ENCODE measurements around the gene KCTD7. TPM values are rescaled to one million over a fixed set of nuclear protein-coding genes. Genes with fewer than 3 reads are reported as not detected.
"Not testable (repeated sequence)": the region's sequence is repeated elsewhere in the genome, so short reads cannot be mapped to it uniquely, and the experiment has no call there.

The KCTD7 gene
- total RNA-seq, 1 experiment from 2014 or later: 5.5 TPM

- H3K4me1 ChIP-seq (ENCODE audit: insufficient read depth, low read length); DNase-seq; H3K9ac ChIP-seq (ENCODE audit: low read length); ATAC-seq; H3K79me2 ChIP-seq (ENCODE audit: low read length); H3K36me3 ChIP-seq (ENCODE audit: low read depth, low read length); H3K9me3 ChIP-seq (ENCODE audit: low read length); H2AFZ ChIP-seq (ENCODE audit: low read length); BruUV-seq (replicated peaks); H3K27ac ChIP-seq (ENCODE audit: low read length); POLR2A ChIA-PET (ENCODE audit: unreplicated experiment); H3K27me3 ChIP-seq (ENCODE audit: low read length); H3K4me3 ChIP-seq (ENCODE audit: low read length); H3F3A ChIP-seq (ENCODE audit: low read length, unreplicated experiment); H3K9me2 ChIP-seq (replicated peaks; ENCODE audit: low read length); H3K4me2 ChIP-seq (ENCODE audit: low read length); H4K20me1 ChIP-seq (ENCODE audit: low read length); intact Hi-C loops (cut with micrococcal nuclease); CTCF ChIA-PET: not testable (repeated sequence)
Measured at GRCh38 chr7:66672432-66673123, 43.9 kb downstream of the KCTD7 start.

- POLR2A ChIA-PET (ENCODE audit: unreplicated experiment); BruUV-seq (replicated peaks); CTCF ChIA-PET; H2AFZ ChIP-seq (ENCODE audit: low read length); H3K4me2 ChIP-seq (ENCODE audit: low read length); H3K4me3 ChIP-seq (ENCODE audit: low read length); DNase-seq; H3K27me3 ChIP-seq (ENCODE audit: low read length); H3K36me3 ChIP-seq (ENCODE audit: low read depth, low read length); H3K27ac ChIP-seq (ENCODE audit: low read length); H3K9me2 ChIP-seq (replicated peaks; ENCODE audit: low read length); H4K20me1 ChIP-seq (ENCODE audit: low read length); H3K9ac ChIP-seq (ENCODE audit: low read length); intact Hi-C loops (cut with micrococcal nuclease); H3F3A ChIP-seq (ENCODE audit: low read length, unreplicated experiment); H3K4me1 ChIP-seq (ENCODE audit: insufficient read depth, low read length); H3K9me3 ChIP-seq (ENCODE audit: low read length); H3K79me2 ChIP-seq (ENCODE audit: low read length): not testable (repeated sequence)
- ATAC-seq: peak; percentile 83
Measured at GRCh38 chr7:66673124-66673640, 44.5 kb downstream of the KCTD7 start.

DNA sequence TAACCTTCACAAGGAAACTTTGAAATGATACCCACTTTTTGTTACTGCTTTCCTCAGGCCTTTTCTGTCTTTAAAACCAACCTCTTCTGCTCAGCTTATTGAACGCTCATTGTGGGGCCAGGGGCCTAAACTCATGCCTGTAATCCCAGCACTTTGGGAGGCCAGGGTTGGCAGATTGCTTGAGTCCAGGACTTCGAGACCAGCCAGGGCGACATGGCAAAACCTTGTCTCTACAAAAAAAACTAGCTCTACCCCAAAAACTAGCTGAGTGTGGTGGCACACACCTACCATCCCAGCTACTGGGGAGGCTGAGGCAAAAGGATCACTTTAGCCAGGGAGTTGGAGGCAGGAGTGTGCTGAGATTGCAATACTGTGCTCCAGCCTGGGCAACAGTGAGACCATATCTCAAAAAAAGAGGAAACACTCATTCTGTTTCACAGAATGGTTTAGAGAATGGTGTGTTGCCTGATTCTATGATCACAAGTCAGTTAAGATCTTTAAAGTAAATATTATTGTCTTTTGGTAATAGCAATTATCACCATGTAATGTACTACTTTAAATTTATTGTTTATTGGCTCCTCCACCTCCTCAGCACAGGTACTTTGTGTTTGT, 51.1 kb downstream of the KCTD7 start:
- no peak for DNase-seq
- H2AFZ ChIP-seq (ENCODE audit: low read length): no peak overlapping the region
- H3K9me3 ChIP-seq (ENCODE audit: low read length): no peaks in the 10 kb centered on the region
- no peak overlapping the region for H3K4me3 ChIP-seq (ENCODE audit: low read length)
- BruUV-seq (replicated peaks): no TSS peak
- H4K20me1 ChIP-seq (ENCODE audit: low read length): no peaks in the 10 kb centered on the region
- no peaks in the 10 kb centered on the region for H3F3A ChIP-seq (ENCODE audit: low read length, unreplicated experiment)
- peaks cover 7% of the 10 kb centered on the region for H3K4me1 ChIP-seq (ENCODE audit: insufficient read depth, low read length)
- H3K4me2 ChIP-seq (ENCODE audit: low read length): no peak overlapping the region
- no peak overlapping the region for H3K27ac ChIP-seq (ENCODE audit: low read length)
- H3K79me2 ChIP-seq (ENCODE audit: low read length): peaks cover 39% of the 10 kb centered on the region
- ChIA-PET CTCF (no interaction called here), POLR2A (ENCODE audit: unreplicated experiment) (no interaction called here)
- intact Hi-C loops (cut with micrococcal nuclease): no loop called here
- ATAC-seq: no peak
- no peaks in the 10 kb centered on the region for H3K36me3 ChIP-seq (ENCODE audit: low read depth, low read length)
- no peak for TF ChIP-seq CTCF (conservative IDR thresholded peaks at IDR 0.05; ENCODE audit: low read depth, low read length)
- no peak for TF ChIP-seq EZH2phosphoT487 (IDR thresholded peaks at IDR 0.05; ENCODE audit: borderline replicate concordance, low read length)
- no peak for TF ChIP-seq EZH2 (IDR thresholded peaks at IDR 0.05; ENCODE audit: low read length, unreplicated experiment)
- H3K27me3 ChIP-seq (ENCODE audit: low read length): no peaks in the 10 kb centered on the region
- H3K9me2 ChIP-seq (replicated peaks; ENCODE audit: low read length): no peaks in the 10 kb centered on the region
- H3K9ac ChIP-seq (ENCODE audit: low read length): no peak overlapping the region
